ENCODE measurements around the gene NRAP.

DNA sequence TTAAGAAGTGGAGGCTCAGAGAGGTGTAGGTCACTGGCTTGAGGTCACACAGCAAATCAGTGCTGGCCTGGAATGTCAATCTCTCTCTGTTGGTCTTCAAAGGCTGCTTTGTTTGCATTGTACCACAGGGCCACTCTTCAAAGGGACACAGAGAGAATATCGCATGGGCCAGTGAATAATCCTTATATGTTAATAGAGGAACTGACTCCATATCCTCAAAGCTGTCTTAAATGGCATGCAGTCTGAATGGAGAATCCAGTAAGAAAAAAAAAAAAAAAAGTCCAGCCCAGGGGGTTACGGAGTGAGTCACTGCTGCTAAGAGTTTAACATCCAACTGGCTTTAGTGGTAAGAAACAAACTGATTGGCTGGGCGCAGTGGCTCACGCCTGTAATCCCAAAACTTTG, 54.1 kb downstream of the NRAP start:
- TF ChIP-seq, protein P1, sequence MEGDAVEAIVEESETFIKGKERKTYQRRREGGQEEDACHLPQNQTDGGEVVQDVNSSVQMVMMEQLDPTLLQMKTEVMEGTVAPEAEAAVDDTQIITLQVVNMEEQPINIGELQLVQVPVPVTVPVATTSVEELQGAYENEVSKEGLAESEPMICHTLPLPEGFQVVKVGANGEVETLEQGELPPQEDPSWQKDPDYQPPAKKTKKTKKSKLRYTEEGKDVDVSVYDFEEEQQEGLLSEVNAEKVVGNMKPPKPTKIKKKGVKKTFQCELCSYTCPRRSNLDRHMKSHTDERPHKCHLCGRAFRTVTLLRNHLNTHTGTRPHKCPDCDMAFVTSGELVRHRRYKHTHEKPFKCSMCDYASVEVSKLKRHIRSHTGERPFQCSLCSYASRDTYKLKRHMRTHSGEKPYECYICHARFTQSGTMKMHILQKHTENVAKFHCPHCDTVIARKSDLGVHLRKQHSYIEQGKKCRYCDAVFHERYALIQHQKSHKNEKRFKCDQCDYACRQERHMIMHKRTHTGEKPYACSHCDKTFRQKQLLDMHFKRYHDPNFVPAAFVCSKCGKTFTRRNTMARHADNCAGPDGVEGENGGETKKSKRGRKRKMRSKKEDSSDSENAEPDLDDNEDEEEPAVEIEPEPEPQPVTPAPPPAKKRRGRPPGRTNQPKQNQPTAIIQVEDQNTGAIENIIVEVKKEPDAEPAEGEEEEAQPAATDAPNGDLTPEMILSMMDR (IDR thresholded peaks at IDR 0.05), result no peak
- TF ChIP-seq POLR2A (IDR thresholded peaks at IDR 0.05), result no peak
